HG03196 (cell line): ENCODE results near the gene ANKRD9.

Source experiments
- ATAC-seq: cut with Tn5 transposase; IDR thresholded peaks from one replicate; pipeline ENCODE4 v1.9.1; 2021; ENCODE audit not compliant: unreplicated experiment

ANKRD9 gene

GRCh38 chr14:102499401-102500157 is 10.0 kb downstream of the ANKRD9 start:
- ATAC-seq, result no peak

GRCh38 chr14:102498678-102499265 is 10.8 kb downstream of the ANKRD9 start:
- ATAC-seq, result no peak

GRCh38 chr14:102497998-102498677 is 11.4 kb downstream of the ANKRD9 start:
- ATAC-seq, result no peak

GRCh38 chr14:102496958-102497744 is 12.4 kb downstream of the ANKRD9 start:
- ATAC-seq, result no peak

GRCh38 chr14:102496331-102496691 is 13.3 kb downstream of the ANKRD9 start:
- no peak for ATAC-seq

GRCh38 chr14:102495491-102496330 is 13.9 kb downstream of the ANKRD9 start:
- ATAC-seq, result no peak

- ATAC-seq, result no peak
These were observed 16.0 kb downstream of the ANKRD9 start for GRCh38 chr14:102493585-102493984.

- ATAC-seq, result no peak
These were observed 16.5 kb downstream of the ANKRD9 start for GRCh38 chr14:102493096-102493495.

- ATAC-seq, result no peak
These were observed 17.1 kb downstream of the ANKRD9 start for GRCh38 chr14:102492531-102492910.

GRCh38 chr14:102491786-102492530 is 17.6 kb downstream of the ANKRD9 start:
- no peak for ATAC-seq

GRCh38 chr14:102491366-102491765 is 18.2 kb downstream of the ANKRD9 start:
- no peak for ATAC-seq

GRCh38 chr14:102490456-102490855 is 19.1 kb downstream of the ANKRD9 start:
- no peak for ATAC-seq

GRCh38 chr14:102487204-102487577 is 22.4 kb downstream of the ANKRD9 start:
- ATAC-seq, result no peak

- no peak for ATAC-seq
These were observed 22.9 kb downstream of the ANKRD9 start for GRCh38 chr14:102486513-102487203.

GRCh38 chr14:102485693-102486512 is 23.7 kb downstream of the ANKRD9 start:
- no peak for ATAC-seq

GRCh38 chr14:102484316-102484715 is 25.3 kb downstream of the ANKRD9 start:
- no peak for ATAC-seq

GRCh38 chr14:102481791-102482238 is 27.8 kb downstream of the ANKRD9 start:
- no peak for ATAC-seq

GRCh38 chr14:102481371-102481770 is 28.2 kb downstream of the ANKRD9 start:
- no peak for ATAC-seq
